BLaER1 treated with 17β-estradiol and CSF1 and Interleukin-3, amounts not matched to agents 10 nM and 100 nM (cell line): ENCODE data around the gene MYOT.

Experiments used
- H3K27ac ChIP-seq, 11 experiments: shearing (Covaris generic); formaldehyde crosslinking; 2 replicates each; pipeline ENCODE4 v1.8.1; 2022
- H3K27me3 ChIP-seq, 11 experiments: shearing (Covaris generic); formaldehyde crosslinking; 2 replicates each; pipeline ENCODE4 v1.8.1; 2022
- H3K36me3 ChIP-seq, 11 experiments: shearing (Covaris generic); formaldehyde crosslinking; 2 replicates each; pipeline ENCODE4 v1.8.1; 2022
- H3K4me1 ChIP-seq, 10 experiments: shearing (Covaris generic); formaldehyde crosslinking; 2 replicates each; pipeline ENCODE4 v1.8.1; 2022
- H3K4me2 ChIP-seq, 11 experiments: shearing (Covaris generic); formaldehyde crosslinking; 2 replicates each; pipeline ENCODE4 v1.8.1; 2022
- H3K4me3 ChIP-seq, 10 experiments: shearing (Covaris generic); formaldehyde crosslinking; 2 replicates each; pipeline ENCODE4 v1.8.1; 2022
- H3K9ac ChIP-seq, 11 experiments: shearing (Covaris generic); formaldehyde crosslinking; 2 replicates each; pipeline ENCODE4 v1.8.1; 2022
- H3K9me3 ChIP-seq, 11 experiments: shearing (Covaris generic); formaldehyde crosslinking; replicated peaks in 1 of 11; 2 replicates each; pipeline ENCODE4 v1.8.1; 2022
- H4K20me1 ChIP-seq, 11 experiments: shearing (Covaris generic); formaldehyde crosslinking; 2 replicates each; pipeline ENCODE4 v1.8.1; 2022
- Cebpa-rat ChIP-seq, 11 experiments: shearing (Covaris generic); IDR thresholded peaks; 2 replicates each; pipeline ENCODE4 v1.8.1; 2022

Gene MYOT

GRCh38 chr5:137902408-137903133 is 34.9 kb downstream of the MYOT start:
- Histone ChIP-seq H3K9ac (no peak overlapping the region), H3K4me1 (peaks cover 0 to 11% (median 2%) of the 10 kb centered on the region in 10 experiments; a peak in 9 of 20 replicates), H3K27me3 (no peaks in the 10 kb centered on the region), H3K36me3 (no peaks in the 10 kb centered on the region), H3K27ac (no peak overlapping the region), H3K4me2 (no peak overlapping the region), H4K20me1 (no peaks in the 10 kb centered on the region), H3K9me3 (no peaks in the 10 kb centered on the region), H3K4me3 (no peak overlapping the region)
- no peak for TF ChIP-seq Cebpa-rat (IDR thresholded peaks at IDR 0.05)

DNA sequence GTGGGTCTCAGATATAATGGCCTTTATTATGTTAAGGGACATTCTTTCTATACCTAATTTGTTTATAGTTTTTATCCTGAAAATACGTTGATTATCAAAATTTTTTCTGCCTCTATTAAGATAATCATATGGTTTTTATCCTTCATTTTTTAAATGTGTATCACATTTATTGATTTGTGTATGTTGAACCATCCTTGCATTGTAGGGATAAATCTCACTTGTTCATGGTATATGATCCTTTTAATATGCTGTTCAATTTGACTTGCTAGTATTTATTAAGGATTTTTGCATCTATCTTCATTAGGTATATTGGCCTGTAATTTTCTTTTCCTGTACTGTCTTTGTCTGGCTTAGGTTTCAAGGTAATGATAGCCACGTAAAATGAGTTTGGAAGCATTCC is 47.1 kb downstream of the MYOT start:
- Histone ChIP-seq H3K4me2 (no peak overlapping the region), H3K27ac (no peak overlapping the region), H3K9ac (no peak overlapping the region), H3K27me3 (no peaks in the 10 kb centered on the region), H4K20me1 (no peaks in the 10 kb centered on the region), H3K4me1 (no peaks in the 10 kb centered on the region), H3K9me3 (peaks cover 36 to 55% (median 48%) of the 10 kb centered on the region in 11 experiments), H3K4me3 (no peak overlapping the region), H3K36me3 (no peaks in the 10 kb centered on the region)
- no peak for TF ChIP-seq Cebpa-rat (IDR thresholded peaks at IDR 0.05)

DNA sequence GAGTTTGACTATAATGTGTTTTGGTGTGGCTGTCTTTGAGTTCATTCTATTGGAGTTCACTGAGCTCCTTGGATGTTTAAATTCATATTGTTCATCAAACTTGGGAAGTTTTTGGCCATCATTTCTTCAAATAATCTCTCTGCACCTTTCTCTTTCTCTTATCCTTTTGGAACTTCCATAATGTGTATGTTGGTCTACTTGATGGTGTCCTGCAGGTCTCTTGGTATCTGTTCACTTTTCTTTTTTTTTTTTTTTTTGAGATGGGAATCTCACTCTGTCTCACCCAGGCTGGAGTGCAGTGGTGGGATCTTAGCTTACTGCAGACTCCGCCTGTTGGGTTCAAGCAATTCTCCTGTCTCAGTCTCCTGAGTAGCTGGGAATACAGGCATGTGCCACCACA is 49.3 kb downstream of the MYOT start:
- no peak overlapping the region for H3K4me2 ChIP-seq
- H3K36me3 ChIP-seq: no peaks in the 10 kb centered on the region
- no peak for TF ChIP-seq Cebpa-rat (IDR thresholded peaks at IDR 0.05)
- no peak overlapping the region for H3K9ac ChIP-seq
- no peaks in the 10 kb centered on the region for H4K20me1 ChIP-seq
- H3K9me3 ChIP-seq: peaks cover 27 to 49% (median 40%) of the 10 kb centered on the region in 11 experiments
- H3K4me1 ChIP-seq: no peaks in the 10 kb centered on the region
- no peaks in the 10 kb centered on the region for H3K27me3 ChIP-seq
- H3K4me3 ChIP-seq: no peak overlapping the region
- H3K27ac ChIP-seq: no peak overlapping the region

DNA sequence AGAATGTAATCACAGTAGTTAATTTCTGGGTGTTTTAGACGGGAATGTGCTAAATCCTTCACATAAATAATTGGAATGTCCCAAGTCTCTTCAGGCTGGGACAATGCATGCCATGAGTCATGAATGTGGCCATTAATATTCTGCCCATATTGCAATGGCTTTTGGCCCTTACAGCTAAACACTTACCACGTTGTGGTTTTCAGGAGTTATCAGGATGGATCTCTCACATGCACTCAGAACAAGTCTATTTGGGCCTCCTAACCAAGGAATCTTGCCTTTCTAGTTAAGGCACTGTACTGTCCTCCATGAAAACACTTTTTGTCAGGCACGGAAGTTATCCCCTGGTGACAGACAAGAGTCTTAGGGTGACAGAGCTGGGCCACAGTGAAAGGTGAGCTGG is 54.3 kb downstream of the MYOT start:
- Histone ChIP-seq H4K20me1 (no peaks in the 10 kb centered on the region), H3K9me3 (peaks cover 10 to 19% (median 15%) of the 10 kb centered on the region in 11 experiments; a peak in 21 of 22 replicates), H3K27me3 (no peaks in the 10 kb centered on the region), H3K36me3 (peaks cover 0 to 10% (median 0%) of the 10 kb centered on the region in 11 experiments; a peak in 3 of 22 replicates), H3K4me3 (no peak overlapping the region), H3K27ac (no peak overlapping the region), H3K4me2 (no peak overlapping the region), H3K9ac (no peak overlapping the region), H3K4me1 (no peaks in the 10 kb centered on the region)
- TF ChIP-seq Cebpa-rat (IDR thresholded peaks at IDR 0.05): no peak

- no peak for TF ChIP-seq Cebpa-rat (IDR thresholded peaks at IDR 0.05)
- Histone ChIP-seq H3K27me3 (no peaks in the 10 kb centered on the region), H3K4me3 (no peak overlapping the region), H3K36me3 (peaks cover 0 to 27% (median 13%) of the 10 kb centered on the region in 11 experiments; a peak in 18 of 22 replicates), H3K9me3 (0 out of 22 replicates have a peak, but pooled peaks cover 0 to under 1% (median 0%) of the 10 kb centered on the region in 11 experiments), H3K27ac (no peak overlapping the region), H3K9ac (no peak overlapping the region), H3K4me1 (no peaks in the 10 kb centered on the region), H3K4me2 (no peak overlapping the region), H4K20me1 (no peaks in the 10 kb centered on the region)
These were observed 56.2 kb downstream of the MYOT start for GRCh38 chr5:137923856-137924255.

GRCh38 chr5:137932800-137933199 is 65.1 kb downstream of the MYOT start:
- H3K4me3 ChIP-seq: no peak overlapping the region
- H3K27ac ChIP-seq: no peak overlapping the region
- no peak overlapping the region for H3K4me2 ChIP-seq
- peaks cover 12 to 57% (median 26%) of the 10 kb centered on the region in 11 experiments for H3K36me3 ChIP-seq
- 0 out of 22 replicates have a peak, but pooled peaks cover 0 to 3% (median 0%) of the 10 kb centered on the region in 11 experiments for H4K20me1 ChIP-seq
- H3K9ac ChIP-seq: no peak overlapping the region
- no peaks in the 10 kb centered on the region for H3K4me1 ChIP-seq
- no peak for TF ChIP-seq Cebpa-rat (IDR thresholded peaks at IDR 0.05)
- no peaks in the 10 kb centered on the region for H3K27me3 ChIP-seq
- H3K9me3 ChIP-seq: no peaks in the 10 kb centered on the region

GRCh38 chr5:137933491-137933911 is 65.8 kb downstream of the MYOT start:
- H3K36me3 ChIP-seq: peaks cover 19 to 57% (median 29%) of the 10 kb centered on the region in 11 experiments
- no peak overlapping the region for H3K27ac ChIP-seq
- no peaks in the 10 kb centered on the region for H3K27me3 ChIP-seq
- H3K9me3 ChIP-seq: no peaks in the 10 kb centered on the region
- H3K4me1 ChIP-seq: no peaks in the 10 kb centered on the region
- H4K20me1 ChIP-seq: 0 out of 22 replicates have a peak, but pooled peaks cover 0 to 3% (median 0%) of the 10 kb centered on the region in 11 experiments
- no peak overlapping the region for H3K4me2 ChIP-seq
- TF ChIP-seq Cebpa-rat (IDR thresholded peaks at IDR 0.05): no peak
- H3K4me3 ChIP-seq: no peak overlapping the region
- H3K9ac ChIP-seq: no peak overlapping the region

- no peaks in the 10 kb centered on the region for H3K4me1 ChIP-seq
- H3K36me3 ChIP-seq: peaks cover 33 to 62% (median 38%) of the 10 kb centered on the region in 11 experiments
- H3K9ac ChIP-seq: no peak overlapping the region
- no peak for TF ChIP-seq Cebpa-rat (IDR thresholded peaks at IDR 0.05)
- H3K4me3 ChIP-seq: no peak overlapping the region
- no peaks in the 10 kb centered on the region for H3K27me3 ChIP-seq
- H3K4me2 ChIP-seq: no peak overlapping the region
- H3K27ac ChIP-seq: no peak overlapping the region
- 0 out of 22 replicates have a peak, but pooled peaks cover 0 to 3% (median 0%) of the 10 kb centered on the region in 11 experiments for H4K20me1 ChIP-seq
- no peaks in the 10 kb centered on the region for H3K9me3 ChIP-seq
These were observed 67.5 kb downstream of the MYOT start for GRCh38 chr5:137935190-137935589.

GRCh38 chr5:137935694-137936093 is 68.0 kb downstream of the MYOT start:
- Histone ChIP-seq H3K36me3 (peaks cover 38 to 64% (median 42%) of the 10 kb centered on the region in 11 experiments), H3K27me3 (no peaks in the 10 kb centered on the region), H3K9me3 (no peaks in the 10 kb centered on the region), H3K27ac (no peak overlapping the region), H4K20me1 (0 out of 22 replicates have a peak, but pooled peaks cover 0 to 3% (median 0%) of the 10 kb centered on the region in 11 experiments), H3K4me2 (no peak overlapping the region), H3K4me3 (no peak overlapping the region), H3K4me1 (no peaks in the 10 kb centered on the region), H3K9ac (no peak overlapping the region)
- TF ChIP-seq Cebpa-rat (IDR thresholded peaks at IDR 0.05): no peak
